Neural cell (in vitro differentiated cells): ENCODE measurements around the gene MAD1L1.

Source experiments
- CTCF ChIP-seq: fragments of 450-650 bp; IDR thresholded peaks from 2 replicates; pipeline ENCODE4 v1.5.1; 2014; ENCODE audit warnings: antibody characterized with exemption, mild to moderate bottlenecking, moderate library complexity; ENCODE audit not compliant: poor library complexity, severe bottlenecking
- EZH2 ChIP-seq: fragments of 200-600, 300-800 bp; shearing (Covaris generic), sonication (generic); IDR thresholded peaks from 2 replicates; pipeline ENCODE4 v1.6.1; 2014; ENCODE audit warnings: antibody characterized with exemption, low read length, borderline replicate concordance, mild to moderate bottlenecking; ENCODE audit not compliant: insufficient read depth, poor library complexity, severe bottlenecking
- POLR2AphosphoS5 ChIP-seq: IDR thresholded peaks from 2 replicates; pipeline ENCODE4 v1.6.1; 2012
- SMC3 ChIP-seq: fragments of 450-650 bp; conservative IDR thresholded peaks from 2 replicates; pipeline ENCODE4 v1.6.1; 2014; ENCODE audit warnings: antibody characterized with exemption, mild to moderate bottlenecking, moderate library complexity; ENCODE audit not compliant: poor library complexity
- TF ChIP-seq, protein P1 (sequence below): IDR thresholded peaks from 2 replicates; pipeline ENCODE4 v1.6.1; 2012; ENCODE audit warnings: borderline replicate concordance

GRCh38 chr7:2233926-2234325 is 1.2 kb upstream of the MAD1L1 start:
- TF ChIP-seq SMC3 = no peak
- TF ChIP-seq CTCF = no peak
- TF ChIP-seq EZH2 = no peak
- TF ChIP-seq, protein P1, sequence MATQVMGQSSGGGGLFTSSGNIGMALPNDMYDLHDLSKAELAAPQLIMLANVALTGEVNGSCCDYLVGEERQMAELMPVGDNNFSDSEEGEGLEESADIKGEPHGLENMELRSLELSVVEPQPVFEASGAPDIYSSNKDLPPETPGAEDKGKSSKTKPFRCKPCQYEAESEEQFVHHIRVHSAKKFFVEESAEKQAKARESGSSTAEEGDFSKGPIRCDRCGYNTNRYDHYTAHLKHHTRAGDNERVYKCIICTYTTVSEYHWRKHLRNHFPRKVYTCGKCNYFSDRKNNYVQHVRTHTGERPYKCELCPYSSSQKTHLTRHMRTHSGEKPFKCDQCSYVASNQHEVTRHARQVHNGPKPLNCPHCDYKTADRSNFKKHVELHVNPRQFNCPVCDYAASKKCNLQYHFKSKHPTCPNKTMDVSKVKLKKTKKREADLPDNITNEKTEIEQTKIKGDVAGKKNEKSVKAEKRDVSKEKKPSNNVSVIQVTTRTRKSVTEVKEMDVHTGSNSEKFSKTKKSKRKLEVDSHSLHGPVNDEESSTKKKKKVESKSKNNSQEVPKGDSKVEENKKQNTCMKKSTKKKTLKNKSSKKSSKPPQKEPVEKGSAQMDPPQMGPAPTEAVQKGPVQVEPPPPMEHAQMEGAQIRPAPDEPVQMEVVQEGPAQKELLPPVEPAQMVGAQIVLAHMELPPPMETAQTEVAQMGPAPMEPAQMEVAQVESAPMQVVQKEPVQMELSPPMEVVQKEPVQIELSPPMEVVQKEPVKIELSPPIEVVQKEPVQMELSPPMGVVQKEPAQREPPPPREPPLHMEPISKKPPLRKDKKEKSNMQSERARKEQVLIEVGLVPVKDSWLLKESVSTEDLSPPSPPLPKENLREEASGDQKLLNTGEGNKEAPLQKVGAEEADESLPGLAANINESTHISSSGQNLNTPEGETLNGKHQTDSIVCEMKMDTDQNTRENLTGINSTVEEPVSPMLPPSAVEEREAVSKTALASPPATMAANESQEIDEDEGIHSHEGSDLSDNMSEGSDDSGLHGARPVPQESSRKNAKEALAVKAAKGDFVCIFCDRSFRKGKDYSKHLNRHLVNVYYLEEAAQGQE = no peak
- TF ChIP-seq POLR2AphosphoS5 = no peak
